ENCODE data around the gene C18orf63.
A peak's percentile ranks its signal among the peaks of the same experiment; 100 is the strongest.
"Not testable (repeated sequence)": the region's sequence is repeated elsewhere in the genome, so short reads cannot be mapped to it uniquely, and the experiment has no call there.

The C18orf63 gene

DNA sequence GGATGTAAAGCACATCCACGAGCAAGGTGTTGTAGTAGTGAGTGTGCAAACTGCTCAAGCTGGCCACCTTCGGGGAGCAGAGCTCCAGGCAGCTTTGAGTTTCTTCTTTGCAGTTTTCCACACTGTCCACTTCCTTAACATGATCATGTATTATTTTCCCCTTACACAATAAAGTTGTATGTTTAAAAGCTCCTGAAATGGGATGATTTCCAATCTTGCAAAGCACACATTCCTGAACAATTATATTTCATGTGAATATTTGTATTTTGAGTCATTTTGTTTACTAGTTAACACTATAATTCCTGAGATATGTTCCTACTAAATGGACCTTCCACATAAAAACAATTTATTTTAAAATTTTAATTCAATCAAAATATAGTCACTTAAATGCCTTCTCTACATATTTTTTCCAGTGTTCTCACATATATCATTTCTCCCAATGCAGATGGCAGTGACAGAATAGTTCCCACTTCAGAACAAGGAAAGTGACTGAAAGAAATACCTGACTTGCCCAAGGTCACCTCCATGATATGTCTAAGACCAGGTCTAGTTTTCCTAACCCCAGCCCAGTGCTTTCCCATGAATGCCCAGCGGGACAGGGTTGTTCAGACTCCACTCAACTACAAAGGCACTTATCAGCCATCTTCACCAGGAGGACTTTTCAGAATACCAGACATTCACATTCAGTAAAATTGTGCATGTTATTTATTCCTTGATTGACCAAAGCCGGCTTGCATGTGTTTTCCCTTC, 29.4 kb upstream of the C18orf63 start:
- DNase-seq (ENCODE audit: low read depth in 2 of 2): no peak

DNA sequence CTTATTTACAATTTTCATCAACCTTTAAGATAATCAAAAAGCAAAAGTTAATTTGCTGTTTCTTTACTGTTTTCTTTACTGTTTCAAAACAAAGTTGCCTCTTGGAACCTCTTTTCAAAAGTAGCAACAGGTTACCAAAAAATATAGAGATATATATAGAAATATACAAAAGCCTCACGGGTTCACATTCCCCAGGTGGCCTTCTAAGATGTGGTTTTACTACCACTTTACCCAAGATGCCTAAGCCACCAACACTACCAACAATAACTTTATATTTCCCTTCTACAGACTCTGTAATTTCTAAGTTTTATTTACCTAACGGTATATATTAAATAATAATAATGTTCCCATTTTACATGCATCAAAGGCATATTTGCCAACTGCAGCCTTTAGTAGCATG, 28.8 kb upstream of the C18orf63 start:
- no peak for DNase-seq (ENCODE audit: low read depth in 2 of 2)

DNA sequence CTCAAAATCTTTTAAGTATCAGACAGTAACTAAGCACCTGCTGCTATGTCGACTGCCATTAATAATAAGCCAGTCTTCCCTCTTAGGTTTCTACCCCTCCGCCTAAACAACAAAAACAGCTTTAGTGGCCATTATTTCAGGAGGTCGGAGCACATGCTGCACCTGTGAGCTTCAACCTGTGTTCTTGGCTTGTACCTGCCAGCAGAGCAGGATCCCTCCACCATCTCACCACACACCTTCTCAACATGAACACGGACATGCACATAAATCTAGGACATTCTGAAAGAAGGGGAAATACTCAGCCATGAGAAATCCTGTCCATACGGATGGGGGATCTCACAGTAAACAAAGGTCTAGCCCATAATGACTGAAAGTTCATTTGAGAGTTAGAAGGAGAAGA, 27.6 kb upstream of the C18orf63 start:
- no peak for DNase-seq (ENCODE audit: low read depth in 2 of 2)

DNA sequence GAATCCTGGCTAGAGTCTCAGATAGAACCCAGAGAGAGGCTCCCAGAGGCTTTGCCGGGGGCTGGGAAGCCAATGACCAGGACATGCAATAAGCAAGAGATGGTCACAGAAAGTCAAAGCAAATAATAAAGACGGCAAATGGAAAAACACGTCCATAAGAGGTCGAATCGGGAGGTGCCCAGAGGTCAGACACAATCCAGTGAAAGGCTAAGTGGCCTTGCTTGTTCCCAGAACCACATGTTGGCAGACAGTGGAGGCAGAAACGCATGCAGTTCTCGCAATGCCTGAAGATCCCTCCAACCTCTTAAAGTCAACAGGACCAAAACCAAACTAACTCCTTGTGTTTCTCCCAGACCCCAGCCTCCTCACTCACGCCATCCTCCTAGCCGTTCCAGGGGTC, 26.9 kb upstream of the C18orf63 start:
- no peak for DNase-seq (ENCODE audit: low read depth in 2 of 2)

DNA sequence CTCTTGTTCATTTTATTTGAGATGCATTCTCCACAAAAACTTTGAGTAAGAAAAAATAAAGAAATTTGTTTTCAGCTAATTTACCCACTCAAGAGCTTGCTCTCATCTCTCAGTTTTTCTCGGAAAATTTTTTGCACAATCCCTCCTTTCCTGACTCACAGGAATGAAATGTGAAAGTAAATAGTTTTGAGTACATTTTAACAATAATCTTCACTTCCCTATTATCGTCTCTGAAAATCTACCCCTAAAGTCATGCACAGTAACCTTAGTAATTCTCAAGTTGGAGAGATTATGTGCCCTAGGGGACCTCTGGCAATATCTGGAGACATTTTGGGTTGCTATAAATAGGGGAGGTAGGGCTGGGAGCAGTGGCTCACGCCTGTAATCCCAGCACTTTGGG, 26.5 kb upstream of the C18orf63 start:
- DNase-seq (ENCODE audit: low read depth in 2 of 2): no peak

DNA sequence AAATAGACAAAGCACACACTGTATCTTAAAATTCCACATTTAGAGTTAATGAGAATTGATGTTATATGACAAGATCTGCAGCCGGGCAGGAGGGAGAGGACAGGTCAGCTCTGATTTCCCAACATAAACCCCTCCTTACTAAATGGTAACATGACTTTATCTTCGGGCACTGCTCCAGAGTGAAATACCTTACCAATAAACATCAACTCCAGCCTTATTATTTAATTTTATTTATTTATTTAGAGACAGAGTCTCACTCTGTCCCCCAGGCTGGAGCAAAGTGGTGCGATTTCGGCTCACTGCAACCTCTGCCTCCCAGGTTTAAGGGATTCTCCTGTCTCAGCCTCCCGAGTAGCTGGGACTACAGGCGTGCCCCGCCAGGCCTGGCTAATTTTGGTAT, 25.6 kb upstream of the C18orf63 start:
- no peak for DNase-seq (ENCODE audit: low read depth in 2 of 2)

DNA sequence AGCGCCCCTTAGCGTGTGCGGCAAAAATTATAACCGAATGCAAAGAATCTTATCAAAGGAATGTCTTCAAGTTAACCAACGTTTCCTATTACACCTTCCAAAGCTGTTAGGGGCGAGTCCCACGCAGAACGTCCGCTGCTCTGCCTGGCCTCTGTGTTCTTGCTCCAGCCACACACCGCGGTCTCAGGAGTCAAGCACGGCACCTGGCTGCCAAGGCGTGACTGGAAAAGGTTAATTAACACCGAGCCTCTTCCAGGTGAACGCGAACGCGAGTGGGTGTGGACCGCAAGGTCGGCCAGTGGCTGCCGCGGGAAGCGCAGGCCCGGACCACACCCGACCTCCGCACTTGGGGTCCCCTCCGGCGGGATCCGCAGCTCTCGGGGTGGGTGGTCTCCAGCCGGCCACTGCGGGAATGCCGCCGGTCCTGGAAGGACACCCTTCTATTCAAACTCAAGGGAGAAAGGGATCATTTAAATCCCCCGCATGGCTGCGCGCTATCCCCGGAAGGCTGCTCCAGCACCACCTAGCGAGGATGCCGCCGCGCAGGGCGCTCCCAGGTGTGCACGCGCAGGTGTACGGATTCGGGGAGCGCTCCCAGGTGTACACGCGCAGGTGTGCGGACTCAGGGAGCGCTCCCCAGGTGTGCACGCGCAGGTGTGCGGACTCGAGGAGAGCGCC, 24.7 kb upstream of the C18orf63 start:
- no peak for DNase-seq (ENCODE audit: low read depth in 2 of 2)

DNA sequence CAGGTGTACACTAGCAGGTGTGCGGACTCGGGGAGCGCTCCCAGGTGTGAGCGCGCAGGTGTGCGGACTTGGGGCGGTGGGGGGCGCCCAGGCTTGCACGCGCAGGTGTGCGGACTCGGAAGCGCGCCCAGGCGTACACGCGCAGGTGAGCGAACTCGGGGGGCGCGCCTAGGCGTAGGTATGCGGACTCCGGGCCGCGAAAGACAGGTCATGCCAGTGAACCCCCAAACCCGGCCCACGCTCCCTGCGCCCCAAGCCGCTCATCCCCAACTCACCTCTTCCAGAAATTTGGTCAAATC, 24.2 kb upstream of the C18orf63 start:
- DNase-seq (ENCODE audit: low read depth in 2 of 2): no peak

DNA sequence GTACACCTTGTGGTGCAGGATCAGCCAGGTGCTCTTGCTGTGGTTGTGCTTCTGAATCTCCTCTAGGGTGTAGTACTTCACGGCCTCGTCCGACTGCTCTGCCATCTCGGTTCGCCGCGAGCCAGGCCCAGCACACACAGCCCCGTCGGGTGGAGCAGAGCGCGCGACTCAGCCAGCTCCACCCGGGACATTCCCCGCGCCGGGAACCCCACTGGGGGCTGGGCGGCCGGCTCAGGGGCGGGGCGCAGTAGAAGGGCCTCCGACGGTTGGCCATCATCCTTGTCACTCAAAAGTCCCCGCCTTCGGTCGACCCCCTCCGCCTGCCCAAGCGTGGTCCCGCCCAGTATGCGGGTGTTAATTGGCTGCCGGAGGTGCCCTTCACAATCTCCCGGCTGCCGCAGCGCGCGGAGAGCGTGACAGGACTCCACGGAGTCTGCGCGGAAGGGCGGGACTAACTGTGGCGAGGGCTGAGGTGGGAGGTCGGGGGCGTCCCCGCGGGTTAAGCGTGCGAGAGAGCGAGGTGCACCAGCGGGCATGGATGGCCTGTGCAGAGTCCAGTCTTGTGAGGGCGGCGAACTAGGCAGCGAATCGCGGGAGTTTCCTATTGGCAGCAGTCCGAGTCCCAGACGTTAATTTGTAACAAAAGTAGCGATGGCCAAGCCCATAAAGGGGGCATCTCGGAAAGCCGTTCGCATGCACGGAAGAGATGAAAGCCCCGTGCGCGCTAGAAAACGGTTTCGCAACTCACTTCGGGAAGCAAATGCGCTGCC, 23.7 kb upstream of the C18orf63 start, which contains the start of gene CYB5A:
CYB5A (minus strand) TSS at position 193 of the 770 bp plus-strand sequence; CDS start at position 105, 88 bp downstream.
- DNase-seq (ENCODE audit: low read depth in 2 of 2): peak; percentile 96 to 97

DNA sequence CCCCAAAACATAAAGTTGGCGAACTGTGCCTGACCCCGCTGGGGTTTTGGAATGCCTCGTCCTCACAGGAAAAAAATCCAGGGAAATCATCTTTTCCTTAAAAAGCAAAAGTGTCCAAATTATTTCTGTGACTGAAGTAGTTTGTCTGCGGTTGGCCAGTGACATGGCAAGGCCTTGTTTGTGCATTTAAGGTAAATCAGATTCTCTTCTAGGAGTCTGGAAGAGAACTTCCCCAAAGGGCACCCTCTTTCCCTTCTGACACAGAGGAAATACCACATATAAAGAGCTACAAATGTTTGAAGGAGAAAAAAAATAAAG, 23.1 kb upstream of the C18orf63 start:
- no peak for DNase-seq (ENCODE audit: low read depth in 2 of 2)

DNA sequence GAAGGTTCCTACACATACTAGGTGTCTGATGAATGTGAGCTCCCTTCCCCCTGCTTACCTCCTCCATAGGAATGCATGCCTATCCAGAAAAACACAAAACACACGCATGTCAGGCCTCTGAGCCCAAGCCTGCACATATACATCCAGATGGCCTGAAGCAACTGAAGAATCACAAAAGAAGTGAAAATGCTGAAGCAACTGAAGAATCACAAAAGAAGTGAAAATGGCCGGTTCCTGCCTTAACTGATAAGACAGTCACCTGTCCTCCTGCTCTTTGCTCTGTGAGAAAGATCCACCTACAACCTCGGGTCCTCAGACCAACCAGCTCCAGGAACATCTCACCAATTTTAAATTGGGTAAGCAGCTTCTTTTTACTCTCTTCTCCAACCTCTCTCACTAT, 22.7 kb upstream of the C18orf63 start:
- DNase-seq (ENCODE audit: low read depth in 2 of 2): not testable (repeated sequence)

DNA sequence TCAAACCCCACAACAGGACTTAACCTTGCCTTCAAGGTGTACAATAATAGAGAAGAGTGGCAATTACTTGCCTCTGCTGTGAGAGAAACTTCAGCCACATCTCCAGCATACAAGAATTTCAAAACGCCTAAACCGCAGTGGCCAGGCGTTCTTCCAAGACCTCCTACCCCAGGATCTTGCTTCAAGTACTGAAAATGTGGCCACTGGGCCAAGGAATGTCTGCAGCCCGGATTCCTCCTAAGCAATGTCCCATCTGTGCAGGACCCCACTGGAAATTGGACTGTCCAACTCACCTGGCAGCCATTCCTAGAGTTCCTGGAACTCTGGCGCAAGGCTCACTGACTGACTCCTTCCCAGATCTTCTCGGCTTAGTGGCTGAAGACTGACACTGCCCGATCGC, 21.1 kb upstream of the C18orf63 start:
- DNase-seq (ENCODE audit: low read depth in 2 of 2): no peak

DNA sequence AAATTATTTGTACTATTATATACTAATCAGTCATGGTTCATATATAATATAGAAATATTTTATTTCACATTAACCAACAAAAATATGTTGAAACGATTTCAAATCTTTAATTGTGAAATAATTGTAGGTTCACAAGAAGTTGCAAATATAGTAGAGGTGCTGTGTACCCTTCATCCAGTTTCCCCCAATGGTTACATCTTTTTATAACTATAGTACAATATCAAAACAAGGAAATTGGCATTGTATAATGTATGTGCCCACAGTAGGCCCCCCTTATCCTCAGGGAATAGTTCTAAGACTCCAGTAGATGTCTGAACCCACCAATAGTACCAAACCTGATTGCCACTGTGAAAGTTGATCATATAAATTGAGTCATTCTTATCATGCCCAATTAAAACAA, 16.5 kb upstream of the C18orf63 start:
- DNase-seq (ENCODE audit: low read depth in 2 of 2): no peak

DNA sequence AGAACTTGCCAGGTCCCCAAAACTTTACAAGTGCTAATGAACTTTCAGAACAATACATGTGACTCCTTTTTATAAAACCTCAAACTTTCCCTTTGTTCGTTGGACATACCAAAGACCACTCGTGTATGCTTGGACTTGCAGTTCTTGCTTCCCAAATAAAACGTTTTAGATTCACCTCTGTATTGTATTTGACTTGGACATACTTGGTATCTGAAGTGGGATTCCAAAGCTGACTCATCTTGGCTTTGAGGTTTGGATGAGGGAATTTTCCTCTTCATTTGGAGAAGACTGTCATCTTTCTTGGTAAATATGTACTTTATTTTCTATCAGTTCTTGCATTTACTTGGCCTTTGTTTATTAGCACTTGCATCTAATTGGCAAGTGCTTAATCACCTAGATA, 15.9 kb upstream of the C18orf63 start:
- no peak for DNase-seq (ENCODE audit: low read depth in 2 of 2)

DNA sequence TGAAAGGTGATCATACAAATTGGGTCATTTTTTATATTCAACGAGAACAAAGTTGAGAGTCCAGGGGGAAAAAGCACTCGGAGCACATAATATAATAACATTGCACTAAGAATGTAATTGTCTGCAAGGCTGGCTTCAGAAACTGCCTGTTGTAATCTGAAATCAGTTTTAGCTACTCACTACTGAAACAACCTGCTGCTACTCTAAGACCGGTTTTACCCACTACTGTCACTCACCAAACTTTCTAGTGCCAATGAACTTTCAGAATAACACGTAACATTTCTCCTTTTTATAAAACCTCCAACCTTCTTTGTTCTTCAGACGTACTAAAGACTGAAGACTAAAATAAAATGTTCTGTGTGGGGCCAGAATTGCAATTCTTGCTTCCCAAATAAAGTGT, 12.3 kb upstream of the C18orf63 start:
- no peak for DNase-seq (ENCODE audit: low read depth in 2 of 2)

DNA sequence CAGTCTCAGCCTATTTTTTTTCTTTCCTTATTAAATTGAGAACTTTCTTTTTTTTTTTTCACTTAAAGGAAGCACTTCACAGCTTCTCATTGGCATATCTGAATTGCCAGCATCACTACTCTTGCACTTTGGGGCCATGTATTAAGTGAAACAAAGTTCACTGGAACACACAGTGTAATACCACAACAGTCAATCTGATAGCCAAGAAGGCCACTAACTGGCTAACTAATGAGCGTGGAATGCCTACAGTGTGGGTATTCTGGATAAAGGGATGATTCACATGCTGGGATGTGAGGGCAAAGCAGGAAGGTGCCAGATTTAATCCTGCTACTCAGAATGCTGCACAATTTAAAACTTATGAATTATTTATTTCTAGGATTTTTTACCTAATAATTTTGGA, 11.7 kb upstream of the C18orf63 start:
- DNase-seq (ENCODE audit: low read depth in 2 of 2): no peak

DNA sequence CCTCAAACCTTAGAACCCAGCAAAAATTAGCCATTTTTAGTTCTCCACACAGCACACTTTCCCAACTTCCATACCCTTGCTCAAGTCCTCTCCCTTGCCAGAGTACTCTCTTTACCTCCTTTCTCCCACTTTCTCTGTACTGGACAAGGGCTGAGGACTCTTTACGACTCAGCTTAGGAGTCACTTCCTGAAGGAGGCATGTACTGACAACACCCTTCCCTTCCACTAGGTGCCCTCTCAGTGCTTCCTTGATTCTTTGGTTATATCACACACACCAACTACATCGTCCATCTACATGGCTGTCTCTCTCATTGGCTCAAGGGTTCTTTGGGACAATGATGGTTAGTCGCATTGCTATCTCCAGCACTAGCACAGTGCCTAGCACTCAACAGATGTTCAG, 5.2 kb upstream of the C18orf63 start:
- no peak for DNase-seq (ENCODE audit: low read depth in 2 of 2)

DNA sequence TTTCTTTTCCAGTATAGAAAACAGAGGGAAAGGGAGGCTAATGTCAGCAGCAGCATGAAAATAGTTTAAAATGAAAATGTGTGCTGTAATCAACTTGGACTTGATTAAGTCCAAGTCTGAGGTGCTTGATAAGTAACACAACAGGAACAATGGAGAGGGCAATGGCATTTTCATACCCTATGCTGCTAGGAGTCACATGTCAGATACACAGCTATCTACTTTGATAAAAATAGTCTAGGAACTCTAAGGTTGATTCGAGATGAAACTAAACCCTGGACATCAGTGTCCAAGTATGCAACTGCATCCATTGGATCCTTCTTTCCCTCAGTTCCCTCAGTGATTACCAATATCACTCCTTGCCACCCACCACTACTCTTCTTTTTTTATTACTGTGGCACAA, 4.6 kb upstream of the C18orf63 start:
- no peak for DNase-seq (ENCODE audit: low read depth in 2 of 2)

DNA sequence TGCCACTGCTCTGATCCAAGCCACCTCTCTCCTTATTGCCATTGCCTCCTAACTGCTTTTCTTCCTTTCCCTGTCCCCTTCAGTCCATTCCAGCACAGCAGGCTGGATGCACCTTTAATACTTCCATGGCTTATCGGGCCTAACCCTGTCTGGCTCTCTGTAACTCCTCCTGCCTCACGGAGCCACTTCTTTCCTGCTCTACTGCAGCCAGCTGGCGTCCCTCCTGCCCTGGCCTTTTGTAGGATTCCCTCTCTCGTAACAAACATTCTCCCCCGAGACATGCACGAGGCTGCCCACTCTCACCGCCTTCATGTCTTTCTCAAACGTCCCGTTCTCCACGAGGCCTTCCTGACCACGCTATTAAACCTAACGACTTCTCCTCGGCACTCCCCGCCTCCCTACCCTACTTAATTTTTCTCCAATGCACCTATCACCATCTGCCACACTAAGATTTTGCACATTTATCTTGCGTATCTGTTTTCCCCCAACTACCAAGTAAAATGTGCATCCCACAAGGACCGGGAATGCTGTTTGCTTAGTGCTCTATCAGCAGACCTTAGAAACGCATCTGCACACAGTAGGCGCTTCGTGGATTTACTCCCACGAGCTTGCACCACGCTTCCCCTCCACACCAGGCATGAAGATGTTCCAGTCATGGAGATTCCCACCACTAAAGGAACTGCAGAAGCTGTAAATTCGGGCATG, 728 bp upstream of the C18orf63 start:
- no peak for DNase-seq (ENCODE audit: low read depth in 2 of 2)

DNA sequence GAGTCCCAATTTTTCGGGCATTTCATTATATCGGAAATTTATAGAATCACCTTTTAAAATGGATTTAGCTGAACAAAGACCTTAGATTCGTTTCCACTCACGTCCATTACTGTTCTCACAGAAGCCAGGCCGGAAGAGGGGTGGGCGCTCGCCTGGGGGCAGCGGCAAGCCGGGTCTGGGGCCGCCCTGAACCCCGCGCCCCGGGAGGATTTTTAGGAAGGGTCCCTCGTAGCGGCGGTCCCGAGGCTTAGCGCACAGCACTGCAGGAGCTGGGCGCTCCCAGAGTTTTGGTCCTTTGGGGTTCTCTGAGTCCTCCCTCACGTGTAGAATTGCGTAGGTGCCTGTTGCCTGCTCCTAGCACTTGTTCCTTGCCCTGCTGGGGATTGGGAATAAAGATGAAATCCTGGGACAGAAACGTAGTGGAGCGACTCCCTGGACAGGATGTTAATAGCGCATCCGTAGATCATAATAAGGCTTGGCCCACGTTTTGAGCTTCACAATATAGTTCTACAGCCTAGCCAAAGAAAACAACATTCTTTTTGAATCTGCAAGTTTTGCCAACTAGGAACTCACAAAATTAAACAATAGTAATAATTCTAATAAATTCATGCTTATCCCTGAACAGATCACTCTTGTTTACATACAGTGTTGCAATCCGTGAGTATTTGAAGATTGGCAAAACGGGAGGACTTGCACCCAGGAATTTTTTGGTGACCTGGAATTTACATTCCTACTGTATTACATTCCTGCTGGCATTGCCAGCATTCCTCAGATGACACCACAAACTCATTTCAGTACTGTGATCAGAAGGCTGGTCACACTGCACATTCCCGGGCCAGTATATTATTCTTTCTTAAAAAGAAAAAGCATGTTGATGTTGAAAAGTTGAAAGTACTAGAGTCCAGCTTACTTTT, 875 bp downstream of the C18orf63 start:
- no peak for DNase-seq (ENCODE audit: low read depth in 2 of 2)

DNA sequence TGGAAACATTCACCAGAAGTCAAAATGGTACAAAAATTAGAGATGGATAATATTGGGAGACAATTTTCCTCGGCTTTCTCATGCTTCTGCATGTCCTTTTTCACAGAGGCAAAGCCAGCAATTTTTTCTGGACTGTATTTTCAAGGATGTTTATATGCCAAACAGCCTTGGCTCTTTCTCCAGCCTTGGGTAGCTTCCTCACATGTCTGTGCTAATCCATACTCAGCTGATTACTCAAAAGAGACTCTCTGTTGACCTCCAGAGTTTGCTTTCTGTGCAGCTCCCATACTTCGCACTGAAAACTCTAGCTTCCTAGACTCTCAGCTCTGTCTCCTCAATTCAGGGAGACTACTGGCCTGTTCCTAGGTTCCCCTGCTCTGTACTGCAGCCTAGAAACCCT, 10.6 kb downstream of the C18orf63 start:
- no peak for DNase-seq (ENCODE audit: low read depth in 2 of 2)
